Middle frontal gyrus (tissue), 1 donor: ENCODE results near the gene AFF3.
"Not testable (repeated sequence)": the region's sequence is repeated elsewhere in the genome, so short reads cannot be mapped to it uniquely, and the experiment has no call there.

ENCODE experiments used
- DNase-seq: peaks from one replicate; pipeline ENCODE4 v3.0.0-alpha.2; 2015; ENCODE audit warnings: low spot score; ENCODE audit errors: extremely low spot score

The AFF3 gene

GRCh38 chr2:99520813-99521212, 621.6 kb downstream of the AFF3 start:
- no peak for DNase-seq

- no peak for DNase-seq
Measured at GRCh38 chr2:99520195-99520594, 622.2 kb downstream of the AFF3 start.

GRCh38 chr2:99514357-99514756, 628.0 kb downstream of the AFF3 start:
- no peak for DNase-seq

- no peak for DNase-seq
Measured at GRCh38 chr2:99512181-99512591, 630.2 kb downstream of the AFF3 start.

GRCh38 chr2:99509387-99509786, 633.0 kb downstream of the AFF3 start:
- DNase-seq = no peak

GRCh38 chr2:99507937-99508818, 634.2 kb downstream of the AFF3 start:
- DNase-seq = no peak

- no peak for DNase-seq
Measured at GRCh38 chr2:99504844-99505584, 637.4 kb downstream of the AFF3 start.

- DNase-seq = not testable (repeated sequence)
Measured at GRCh38 chr2:99503662-99504416, 638.6 kb downstream of the AFF3 start.

- DNase-seq = no peak
Measured at GRCh38 chr2:99496021-99496420, 646.4 kb downstream of the AFF3 start.
